Stimulated activated CD8-positive, alpha-beta memory T cell treated with anti-CD3 and anti-CD28 coated beads, Interleukin-12 subunit alpha, Interleukin-12 subunit beta, amount 100 ng/mL, for 4 hours (primary cell): Measurements from ENCODE around the gene LRWD1.
"Not testable (repeated sequence)": the region's sequence is repeated elsewhere in the genome, so short reads cannot be mapped to it uniquely, and the experiment has no call there.

Source experiments
- DNase-seq: peaks from one replicate; pipeline ENCODE4 v3.0.0-alpha.2; 2020; ENCODE audit warnings: low read depth

LRWD1 gene

GRCh38 chr7:102498321-102498720, 33.5 kb downstream of the LRWD1 start:
- DNase-seq: not testable (repeated sequence)

GRCh38 chr7:102503141-102503540, 38.4 kb downstream of the LRWD1 start:
- not testable (repeated sequence) for DNase-seq

DNA sequence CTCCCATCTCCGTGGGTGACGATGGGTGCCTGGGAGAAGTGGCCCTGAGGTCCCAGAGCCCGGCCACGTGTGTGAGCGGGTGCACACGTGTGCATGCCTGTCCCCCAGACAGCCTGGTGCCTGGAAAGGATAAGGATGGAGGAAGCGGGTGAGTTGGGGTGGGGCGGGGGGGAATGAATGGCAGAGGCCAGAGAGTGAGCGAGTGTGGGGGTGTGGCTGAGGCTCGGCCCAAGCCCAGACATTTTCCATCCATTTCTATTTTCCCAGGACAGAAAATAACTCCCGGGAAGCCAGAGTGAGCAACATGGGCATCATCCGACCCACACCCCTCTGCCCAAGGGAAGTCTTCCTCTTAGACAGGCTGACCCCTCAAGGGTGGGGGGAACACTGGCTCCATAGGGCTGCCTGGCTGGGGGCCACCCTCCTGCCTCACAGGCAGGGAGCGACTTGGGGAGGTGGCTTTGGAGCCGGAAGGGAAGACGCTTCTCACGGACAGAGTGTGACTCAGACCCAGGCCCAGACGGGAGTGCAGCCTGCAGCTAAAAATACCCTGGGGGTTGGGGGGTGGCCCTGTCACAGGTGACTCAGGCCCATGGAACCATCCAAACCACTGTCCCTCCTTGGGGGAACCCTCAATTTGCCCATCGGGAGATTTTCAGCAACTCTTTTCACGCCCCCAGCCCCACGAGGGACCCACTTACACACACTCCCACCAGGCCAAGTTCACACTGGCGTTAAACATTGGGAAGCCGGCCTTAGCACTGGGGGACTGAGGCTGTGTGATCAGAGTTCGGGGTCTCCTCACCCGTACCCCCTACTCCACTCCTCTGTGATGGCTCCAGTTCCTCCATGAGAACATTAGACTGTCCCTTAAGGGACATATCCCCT, 40.8 kb downstream of the LRWD1 start:
- not testable (repeated sequence) for DNase-seq

GRCh38 chr7:102507410-102508088, 42.8 kb downstream of the LRWD1 start:
- not testable (repeated sequence) for DNase-seq

- not testable (repeated sequence) for DNase-seq
These were observed 45.8 kb downstream of the LRWD1 start for GRCh38 chr7:102510575-102510974.

- DNase-seq: not testable (repeated sequence)
These were observed 47.2 kb downstream of the LRWD1 start for GRCh38 chr7:102511860-102512522.

DNA sequence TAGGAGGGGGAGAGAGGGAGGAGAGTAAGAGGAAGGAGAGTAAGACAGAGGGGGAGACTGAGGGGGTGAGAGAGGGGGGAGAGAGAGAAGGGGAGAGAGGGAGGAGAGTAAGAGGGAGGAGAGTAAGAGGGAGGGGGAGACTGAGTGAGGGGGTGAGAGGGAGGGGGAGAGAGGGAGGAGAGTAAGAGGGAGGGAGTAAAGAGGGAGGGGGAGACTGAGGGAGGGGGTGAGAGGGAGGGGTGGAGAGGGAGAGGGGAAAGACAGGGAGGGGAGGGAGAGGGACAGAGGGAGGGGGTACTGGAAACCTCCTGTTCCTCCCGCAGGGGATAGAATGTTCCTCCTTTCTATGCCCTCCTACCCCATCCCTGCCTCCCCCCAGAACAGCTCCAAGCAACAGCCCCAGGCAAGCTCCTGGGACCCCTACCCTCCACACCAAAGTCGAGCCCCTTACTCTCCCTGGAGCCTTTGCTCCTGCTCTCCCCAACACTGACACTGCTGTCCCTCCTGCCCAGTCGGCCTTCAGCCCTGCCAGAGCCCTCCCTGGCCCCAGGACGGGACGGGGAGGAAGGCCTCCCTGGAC, 47.9 kb downstream of the LRWD1 start:
- not testable (repeated sequence) for DNase-seq

DNA sequence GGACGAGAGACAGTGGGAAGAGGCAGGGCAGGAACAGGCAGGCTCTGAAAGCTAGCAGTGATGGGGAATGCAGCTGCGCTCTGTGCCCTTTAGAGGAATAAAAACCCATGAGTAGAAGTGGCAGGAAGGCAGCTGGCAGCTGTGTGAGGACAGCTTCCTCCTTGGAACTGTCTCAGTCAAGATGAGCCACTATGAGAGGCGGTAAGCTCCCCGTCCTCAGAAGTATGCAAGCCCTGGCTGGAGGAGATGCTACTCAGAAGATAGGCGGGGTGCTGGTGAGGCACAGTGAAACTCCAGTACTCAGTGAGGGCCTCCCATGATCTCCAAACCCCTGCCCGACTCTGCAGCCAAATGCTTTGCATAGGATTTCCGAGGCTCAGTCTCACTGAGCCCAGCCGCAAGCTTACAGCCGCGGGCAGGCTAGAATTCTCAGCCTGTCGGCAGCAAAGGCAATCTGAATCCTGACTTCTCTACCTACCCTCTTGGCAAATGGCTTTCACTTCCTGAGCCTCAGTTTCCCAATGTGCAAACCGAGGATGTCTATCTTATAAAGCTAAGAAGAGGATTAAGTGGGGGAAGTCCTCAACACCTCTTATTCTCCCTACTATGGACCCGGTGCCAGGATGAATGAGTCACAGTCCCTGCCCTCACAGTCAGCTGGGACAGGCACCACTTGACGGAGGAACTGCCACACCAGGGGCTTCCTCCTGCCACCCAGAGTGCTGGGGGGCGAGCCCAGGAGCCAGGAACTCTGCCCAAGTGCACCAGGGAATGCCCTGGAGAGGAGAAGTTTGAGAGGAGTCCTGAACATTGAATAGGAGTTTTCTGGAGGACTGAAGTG, 50.3 kb downstream of the LRWD1 start:
- not testable (repeated sequence) for DNase-seq

DNA sequence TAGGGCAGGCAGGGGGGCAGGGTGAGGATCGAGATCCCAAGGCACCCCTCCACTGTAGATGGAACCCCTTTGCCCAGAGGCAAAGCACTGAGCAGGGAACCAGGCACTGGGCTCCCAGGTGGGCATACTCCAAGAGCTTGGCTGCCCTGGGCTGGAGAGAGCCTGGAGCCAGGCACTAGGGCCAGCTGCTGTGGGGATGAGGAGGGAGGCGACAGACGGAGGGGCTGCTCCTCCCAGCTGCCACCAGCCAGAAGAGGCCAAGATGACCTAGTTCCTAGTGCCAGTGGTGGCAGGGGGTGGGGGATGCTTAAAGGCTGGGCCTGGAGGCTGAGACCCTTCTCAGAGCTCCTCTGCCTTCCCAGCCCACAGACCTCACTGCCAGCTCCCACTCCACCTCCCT, 51.1 kb downstream of the LRWD1 start:
- DNase-seq: not testable (repeated sequence)

DNA sequence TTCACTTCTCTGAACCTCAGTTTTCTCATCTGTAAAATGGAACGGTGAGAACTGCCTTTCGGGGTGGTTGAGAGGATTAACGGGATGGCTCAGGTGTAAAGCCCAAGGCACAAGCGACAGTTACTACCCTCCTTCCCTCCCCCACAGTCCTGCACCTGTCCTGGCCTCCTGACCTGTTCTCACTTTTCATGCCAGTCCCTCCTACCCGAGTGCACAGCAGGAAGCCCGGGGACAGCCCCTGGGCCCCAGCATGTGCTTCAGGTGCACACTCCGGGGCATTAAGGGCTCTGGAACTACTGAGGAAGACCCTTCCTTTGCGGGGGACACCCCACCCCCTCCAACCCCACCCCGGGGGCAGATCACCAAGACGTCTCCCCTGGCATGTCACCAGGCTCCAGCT, 52.2 kb downstream of the LRWD1 start:
- DNase-seq: not testable (repeated sequence)

DNA sequence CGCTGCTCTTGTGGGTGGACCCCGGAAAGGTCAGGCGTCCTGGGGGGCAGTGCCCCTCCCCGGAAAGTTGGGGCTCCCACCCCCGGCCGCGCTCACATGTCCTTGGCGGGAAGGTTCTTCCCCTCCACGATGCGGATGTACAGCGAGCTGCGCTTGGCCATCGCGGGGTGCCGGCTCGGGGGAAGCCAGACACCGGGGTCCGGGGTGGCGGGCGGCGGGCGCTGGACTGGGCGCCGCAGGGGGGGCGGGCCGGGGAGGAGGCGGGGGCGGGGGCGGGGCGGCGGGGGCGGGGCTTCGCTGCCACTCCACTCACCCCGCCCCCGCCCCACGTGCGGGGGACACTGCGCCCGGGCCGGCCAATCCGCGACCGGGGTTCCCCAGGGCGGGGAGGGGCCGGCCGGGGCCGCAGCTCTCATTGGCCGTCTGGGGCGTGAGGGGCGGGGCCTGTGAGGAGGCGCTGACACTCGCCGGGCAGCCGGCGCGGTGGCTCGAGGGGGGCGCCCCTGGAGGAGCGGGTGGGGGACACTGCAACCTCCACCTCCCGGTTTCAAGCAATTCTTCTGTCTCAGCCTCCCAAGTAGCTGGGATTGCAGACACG, 52.9 kb downstream of the LRWD1 start, which contains the start of gene RASA4B:
Gene RASA4B (minus strand): TSS at position 228 of the 598 bp plus-strand sequence. CDS start 67 bp downstream, at position 161.
- DNase-seq: not testable (repeated sequence)

DNA sequence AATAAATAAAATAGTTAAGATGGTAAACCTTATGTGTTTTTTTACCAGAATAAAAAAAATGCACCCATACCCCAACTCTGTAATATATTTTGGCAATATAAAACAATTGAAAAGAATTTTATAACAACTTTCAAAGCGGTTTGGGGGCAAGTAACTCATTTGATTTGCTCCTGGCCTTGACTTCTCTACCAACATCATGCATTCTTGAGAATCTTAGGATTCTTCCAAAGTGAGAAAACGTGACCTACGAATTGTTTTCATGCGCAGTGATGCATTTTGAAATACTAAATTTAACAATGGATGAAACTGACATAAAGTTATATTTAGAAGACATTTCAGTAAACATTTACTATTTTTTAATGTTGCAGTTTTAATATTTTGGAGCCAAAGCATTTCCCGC, 56.0 kb downstream of the LRWD1 start:
- DNase-seq: not testable (repeated sequence)
